Neural cell (in vitro differentiated cells): ENCODE measurements around the gene MAD1L1.

Experiments used
- POLR2AphosphoS5 ChIP-seq: IDR thresholded peaks from 2 replicates; pipeline ENCODE4 v1.6.1; 2012
- TF ChIP-seq, protein P1 (sequence below): fragments of 450-650 bp; IDR thresholded peaks from 2 replicates; pipeline ENCODE4 v1.5.1; 2014; ENCODE audit warnings: antibody characterized with exemption, mild to moderate bottlenecking, moderate library complexity; ENCODE audit not compliant: poor library complexity, severe bottlenecking
- TF ChIP-seq, protein P2 (sequence below): IDR thresholded peaks from 2 replicates; pipeline ENCODE4 v1.6.1; 2012; ENCODE audit warnings: borderline replicate concordance

DNA sequence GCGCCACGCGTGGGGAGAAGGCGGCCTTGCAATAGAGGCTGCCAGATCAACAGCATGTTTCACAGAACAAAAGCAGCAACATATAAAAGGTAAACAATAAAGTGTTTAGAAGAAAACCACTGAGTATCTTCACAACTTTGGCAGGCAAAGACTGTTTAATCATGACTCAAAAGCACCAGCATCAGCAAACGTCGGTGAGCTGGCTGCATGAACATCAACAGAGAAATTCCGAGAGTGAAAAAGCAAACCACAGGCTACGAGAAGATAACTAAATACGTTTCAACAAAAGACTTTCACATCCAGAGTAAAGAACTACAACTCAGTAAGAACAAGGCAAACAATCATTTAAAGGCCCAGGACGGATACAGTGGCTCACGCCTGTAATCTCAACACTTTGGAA lies 172.0 kb downstream of the MAD1L1 start:
- TF ChIP-seq, protein P1, sequence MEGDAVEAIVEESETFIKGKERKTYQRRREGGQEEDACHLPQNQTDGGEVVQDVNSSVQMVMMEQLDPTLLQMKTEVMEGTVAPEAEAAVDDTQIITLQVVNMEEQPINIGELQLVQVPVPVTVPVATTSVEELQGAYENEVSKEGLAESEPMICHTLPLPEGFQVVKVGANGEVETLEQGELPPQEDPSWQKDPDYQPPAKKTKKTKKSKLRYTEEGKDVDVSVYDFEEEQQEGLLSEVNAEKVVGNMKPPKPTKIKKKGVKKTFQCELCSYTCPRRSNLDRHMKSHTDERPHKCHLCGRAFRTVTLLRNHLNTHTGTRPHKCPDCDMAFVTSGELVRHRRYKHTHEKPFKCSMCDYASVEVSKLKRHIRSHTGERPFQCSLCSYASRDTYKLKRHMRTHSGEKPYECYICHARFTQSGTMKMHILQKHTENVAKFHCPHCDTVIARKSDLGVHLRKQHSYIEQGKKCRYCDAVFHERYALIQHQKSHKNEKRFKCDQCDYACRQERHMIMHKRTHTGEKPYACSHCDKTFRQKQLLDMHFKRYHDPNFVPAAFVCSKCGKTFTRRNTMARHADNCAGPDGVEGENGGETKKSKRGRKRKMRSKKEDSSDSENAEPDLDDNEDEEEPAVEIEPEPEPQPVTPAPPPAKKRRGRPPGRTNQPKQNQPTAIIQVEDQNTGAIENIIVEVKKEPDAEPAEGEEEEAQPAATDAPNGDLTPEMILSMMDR = no peak
- TF ChIP-seq POLR2AphosphoS5 = no peak
- TF ChIP-seq, protein P2, sequence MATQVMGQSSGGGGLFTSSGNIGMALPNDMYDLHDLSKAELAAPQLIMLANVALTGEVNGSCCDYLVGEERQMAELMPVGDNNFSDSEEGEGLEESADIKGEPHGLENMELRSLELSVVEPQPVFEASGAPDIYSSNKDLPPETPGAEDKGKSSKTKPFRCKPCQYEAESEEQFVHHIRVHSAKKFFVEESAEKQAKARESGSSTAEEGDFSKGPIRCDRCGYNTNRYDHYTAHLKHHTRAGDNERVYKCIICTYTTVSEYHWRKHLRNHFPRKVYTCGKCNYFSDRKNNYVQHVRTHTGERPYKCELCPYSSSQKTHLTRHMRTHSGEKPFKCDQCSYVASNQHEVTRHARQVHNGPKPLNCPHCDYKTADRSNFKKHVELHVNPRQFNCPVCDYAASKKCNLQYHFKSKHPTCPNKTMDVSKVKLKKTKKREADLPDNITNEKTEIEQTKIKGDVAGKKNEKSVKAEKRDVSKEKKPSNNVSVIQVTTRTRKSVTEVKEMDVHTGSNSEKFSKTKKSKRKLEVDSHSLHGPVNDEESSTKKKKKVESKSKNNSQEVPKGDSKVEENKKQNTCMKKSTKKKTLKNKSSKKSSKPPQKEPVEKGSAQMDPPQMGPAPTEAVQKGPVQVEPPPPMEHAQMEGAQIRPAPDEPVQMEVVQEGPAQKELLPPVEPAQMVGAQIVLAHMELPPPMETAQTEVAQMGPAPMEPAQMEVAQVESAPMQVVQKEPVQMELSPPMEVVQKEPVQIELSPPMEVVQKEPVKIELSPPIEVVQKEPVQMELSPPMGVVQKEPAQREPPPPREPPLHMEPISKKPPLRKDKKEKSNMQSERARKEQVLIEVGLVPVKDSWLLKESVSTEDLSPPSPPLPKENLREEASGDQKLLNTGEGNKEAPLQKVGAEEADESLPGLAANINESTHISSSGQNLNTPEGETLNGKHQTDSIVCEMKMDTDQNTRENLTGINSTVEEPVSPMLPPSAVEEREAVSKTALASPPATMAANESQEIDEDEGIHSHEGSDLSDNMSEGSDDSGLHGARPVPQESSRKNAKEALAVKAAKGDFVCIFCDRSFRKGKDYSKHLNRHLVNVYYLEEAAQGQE = no peak
